Activated CD4-positive, alpha-beta T cell treated with anti-CD3 and anti-CD28 coated beads, Interleukin-2, amount 50 U/mL, for 48 hours (primary cell): ENCODE measurements around the gene NOSIP.

ENCODE experiments used
- DNase-seq, 2 experiments: peaks; one replicate each; pipeline ENCODE4 v3.0.0-alpha.2; 2020

Gene NOSIP

GRCh38 chr19:49594993-49595818, 14.8 kb upstream of the NOSIP start:
- DNase-seq: no peak

GRCh38 chr19:49594157-49594992, 14.0 kb upstream of the NOSIP start:
- no peak for DNase-seq

GRCh38 chr19:49593233-49594113, 13.1 kb upstream of the NOSIP start:
- DNase-seq: peak; percentile 96 to 97

GRCh38 chr19:49592486-49593232, 12.3 kb upstream of the NOSIP start:
- peak; percentile 19 to 31 for DNase-seq

DNA sequence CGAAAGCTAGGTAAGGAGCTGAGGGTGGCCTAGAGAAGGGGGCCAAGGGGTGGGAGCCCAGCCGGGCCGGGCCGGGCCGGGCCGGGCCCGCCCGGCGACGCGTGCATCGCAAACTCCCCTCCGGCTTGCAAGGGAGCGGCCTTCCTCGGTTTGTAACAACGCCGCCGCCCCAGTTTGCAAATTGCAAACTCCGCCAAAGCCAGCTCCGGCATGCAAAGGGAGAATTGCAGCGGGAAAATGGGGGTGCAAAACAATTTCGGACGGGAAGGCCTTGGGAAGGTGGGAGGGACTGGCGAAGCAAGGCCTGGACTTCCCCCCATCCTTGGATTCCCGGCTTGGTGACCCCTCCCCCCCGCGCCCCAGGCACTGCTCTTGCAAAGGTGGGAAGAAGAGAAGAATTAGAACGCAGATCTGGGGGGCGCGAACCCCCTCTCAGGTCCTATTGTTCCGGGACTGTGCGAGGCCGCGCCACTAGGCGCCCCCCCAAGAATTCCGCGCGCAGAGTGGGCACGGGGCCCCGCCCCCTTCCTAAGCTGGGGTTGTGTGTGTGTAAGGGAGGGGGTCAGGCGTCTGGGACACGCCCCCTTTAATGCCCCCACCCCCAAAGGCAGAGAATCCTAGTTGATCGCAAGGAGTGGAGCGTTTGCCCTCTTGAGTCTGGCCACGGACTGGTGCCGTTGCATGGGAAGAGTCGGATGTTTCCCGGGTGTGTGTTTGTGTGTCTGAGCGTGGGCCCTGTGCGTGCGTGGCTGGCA, 11.6 kb upstream of the NOSIP start:
- peak; percentile 50 to 62 for DNase-seq

DNA sequence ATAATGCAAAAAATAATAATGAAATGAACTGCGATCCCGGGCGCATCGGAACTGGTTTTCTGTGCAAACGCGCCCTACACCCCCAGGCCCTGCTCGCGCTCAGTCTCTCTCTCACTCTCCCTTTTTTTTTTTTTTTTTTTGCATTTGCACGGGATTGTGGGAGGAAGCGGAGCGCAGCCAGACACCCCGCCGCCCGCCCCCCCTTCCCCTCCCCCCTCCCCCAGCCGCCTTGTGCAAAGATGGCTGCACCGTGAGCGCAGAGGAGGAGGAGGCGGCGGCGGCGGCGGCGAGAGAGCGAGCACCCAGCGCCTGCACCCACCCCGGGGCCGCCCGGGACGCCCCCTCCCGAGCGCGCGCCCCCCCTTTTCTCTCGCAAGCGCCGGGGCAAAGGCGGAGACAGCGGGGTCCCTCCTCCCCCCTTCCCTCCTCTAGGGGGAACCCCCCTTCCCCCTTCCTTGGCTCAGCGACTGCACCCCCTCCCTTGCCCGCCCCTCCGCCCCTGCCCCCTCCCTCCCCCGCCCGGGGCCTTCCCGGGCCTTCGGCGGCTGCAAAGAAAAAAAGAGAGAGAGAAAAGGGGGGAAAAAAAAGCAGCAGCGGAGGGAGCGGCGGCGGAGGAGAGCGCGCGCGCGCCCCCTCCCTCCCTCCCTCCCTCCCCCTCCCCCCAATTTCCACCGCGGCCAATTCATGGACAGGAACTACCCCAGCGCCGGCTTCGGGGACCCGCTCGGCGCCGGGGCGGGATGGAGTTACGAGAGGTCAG, 10.8 kb upstream of the NOSIP start, which contains the start of gene PRR12:
TSS of gene PRR12 (plus strand) at position 212 of the 760 bp plus-strand sequence. CDS start at position 685, 473 bp downstream.
- peak; percentile 72 to 75 for DNase-seq

DNA sequence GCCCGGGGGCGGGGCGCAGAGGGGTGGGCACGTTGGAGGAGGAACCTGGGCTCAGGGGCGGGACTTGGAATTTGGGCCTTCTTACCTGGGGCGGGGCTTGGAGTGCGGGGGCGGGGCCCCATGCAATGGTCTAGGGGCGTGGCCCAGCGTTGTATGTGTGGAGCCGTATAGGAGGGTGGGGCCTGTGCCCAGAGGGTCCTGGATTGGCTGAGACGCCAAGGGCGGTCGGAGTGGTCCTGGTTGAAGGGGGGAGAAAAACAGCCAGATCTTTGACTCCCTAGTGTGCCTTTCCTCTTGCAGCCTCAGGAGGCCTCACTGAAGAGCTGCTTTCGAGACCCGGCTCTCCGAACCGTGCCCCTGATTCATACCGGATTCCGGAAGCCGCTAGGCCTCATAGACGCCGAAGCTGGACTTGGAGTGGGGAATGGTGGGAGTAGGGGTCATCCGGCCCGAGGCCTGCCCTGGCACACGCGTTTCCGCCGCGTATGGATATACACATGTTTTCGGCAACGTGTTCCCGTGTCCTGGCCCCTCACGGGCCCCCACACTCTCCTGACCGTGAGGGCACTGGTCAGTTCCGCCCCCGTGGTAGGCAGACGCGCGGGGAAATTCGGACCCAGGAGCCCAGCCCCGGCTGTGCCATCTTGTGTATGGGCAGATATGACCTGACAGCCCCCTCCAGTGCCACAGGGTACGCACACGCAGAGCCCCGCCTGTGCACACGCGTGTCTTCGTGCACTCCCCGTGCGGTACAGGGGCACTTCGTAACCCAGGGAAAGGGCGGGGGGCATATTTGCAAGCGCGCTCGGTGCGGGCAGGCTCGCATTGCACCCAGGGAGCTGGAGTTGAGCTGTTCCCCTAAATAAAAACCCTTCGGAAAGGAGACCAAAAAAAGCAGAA, 10.0 kb upstream of the NOSIP start:
- peak; percentile 94 to 95 for DNase-seq

DNA sequence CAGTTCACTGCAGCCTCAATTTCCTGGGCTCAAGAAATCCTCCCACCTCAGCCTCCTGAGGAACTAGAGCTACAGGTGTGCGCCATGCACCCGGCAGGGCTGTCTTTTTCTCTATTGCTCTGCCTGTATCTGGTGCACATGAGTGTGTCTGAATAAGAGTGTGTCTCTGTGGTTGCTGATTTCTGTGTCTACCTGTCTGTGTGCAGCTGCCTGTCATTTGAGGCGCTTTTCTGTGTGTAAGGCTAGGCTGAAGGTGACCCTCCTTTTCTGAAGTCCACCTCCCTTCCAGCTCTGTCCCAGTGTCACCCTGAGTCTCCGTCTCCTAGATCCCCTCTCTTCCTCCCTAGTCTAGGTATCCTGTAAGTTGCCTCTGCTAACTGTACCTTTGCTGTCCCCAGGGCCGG, 9.1 kb upstream of the NOSIP start:
- DNase-seq: peak in 1 of 2 experiments; percentile 7

GRCh38 chr19:49588365-49589122, 8.2 kb upstream of the NOSIP start:
- DNase-seq: peak; percentile 47 to 59

DNA sequence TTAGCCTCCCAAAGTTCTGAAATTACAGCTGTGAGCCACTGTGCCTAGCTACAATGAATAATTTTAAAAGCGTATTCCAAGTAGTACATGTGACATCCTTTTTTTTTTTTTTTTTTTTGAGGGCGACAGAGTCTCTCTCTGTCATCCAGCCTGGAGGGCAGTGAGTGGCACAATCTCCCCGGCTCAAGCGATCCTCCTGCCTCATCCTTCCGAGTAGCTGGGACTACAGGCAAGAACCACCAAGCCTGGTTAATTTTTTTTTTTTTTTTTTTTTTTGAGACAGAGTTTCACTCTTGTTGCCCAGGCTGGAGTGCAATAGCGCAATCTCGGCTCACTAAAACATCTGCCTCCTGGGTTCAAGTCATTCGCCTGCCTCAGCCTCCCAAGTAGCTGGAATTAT, 6.9 kb upstream of the NOSIP start:
- DNase-seq: no peak

- no peak for DNase-seq
Observed at GRCh38 chr19:49585023-49585422, 4.7 kb upstream of the NOSIP start.

DNA sequence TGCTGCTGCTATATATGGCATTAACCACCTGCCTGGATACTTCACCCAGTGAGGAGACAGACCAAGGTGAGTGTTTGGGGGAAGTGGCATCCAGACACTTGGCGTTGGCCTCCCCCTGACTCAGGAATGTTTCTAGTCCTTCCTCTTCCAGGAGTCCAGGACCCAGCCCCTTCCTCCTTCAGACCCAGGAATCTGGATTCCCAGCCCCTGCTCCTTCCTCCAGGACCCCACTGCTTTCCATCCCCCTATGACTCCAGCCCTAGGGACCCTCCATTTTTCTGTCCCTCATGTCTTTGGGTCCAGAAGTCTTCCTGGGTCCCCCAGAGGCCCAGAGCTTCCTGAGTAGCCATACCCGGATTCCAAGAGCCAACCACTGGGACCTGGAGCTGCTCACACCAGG, 2.9 kb upstream of the NOSIP start:
- no peak for DNase-seq

DNA sequence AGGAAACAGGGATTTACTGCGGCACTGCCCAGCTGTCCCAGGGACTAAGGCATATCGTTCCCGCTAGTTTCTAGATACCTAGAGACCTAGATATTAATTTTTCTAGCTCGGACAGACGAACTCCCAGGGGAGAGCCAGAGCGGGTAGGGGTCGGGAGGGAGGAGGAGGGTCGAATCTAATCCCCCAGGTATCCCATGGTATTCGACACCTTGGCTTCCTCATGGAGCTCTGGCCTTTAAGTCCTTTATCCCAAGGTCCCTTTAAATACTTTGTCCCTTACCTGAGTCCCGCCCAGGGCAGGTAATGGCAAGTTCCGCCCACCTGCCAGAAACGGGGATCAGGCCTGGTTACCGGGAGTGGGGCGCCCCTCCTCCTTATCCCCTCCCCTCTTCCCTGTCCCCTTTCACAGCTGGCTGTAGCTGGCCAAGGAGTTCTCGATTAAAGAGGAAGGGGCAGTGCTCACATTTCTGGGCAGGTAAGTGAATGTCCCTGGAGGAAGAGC, 702 bp upstream of the NOSIP start, which contains the start of gene PRRG2:
TSS of gene PRRG2 (plus strand) at position 310 of the 502 bp plus-strand sequence. CDS start 1,904 bp downstream, outside the sequence.
- DNase-seq: peak in 1 of 2 experiments; percentile 13

DNA sequence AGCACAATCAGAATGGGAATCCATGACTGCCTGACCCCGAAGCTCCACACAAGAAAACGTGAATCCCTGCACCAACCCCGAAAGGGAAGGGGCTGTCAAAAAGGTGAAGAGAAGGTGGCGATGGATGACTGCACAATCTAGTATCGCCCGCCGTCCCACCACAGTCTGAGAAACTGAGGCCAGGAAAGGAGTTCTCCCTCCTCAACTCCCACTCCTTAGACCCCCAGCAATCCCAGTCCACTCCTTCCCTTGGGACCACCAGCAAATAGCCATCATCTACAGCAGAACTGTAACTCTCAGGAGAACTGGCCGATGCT, 451 bp downstream of the NOSIP start:
- DNase-seq: no peak

DNA sequence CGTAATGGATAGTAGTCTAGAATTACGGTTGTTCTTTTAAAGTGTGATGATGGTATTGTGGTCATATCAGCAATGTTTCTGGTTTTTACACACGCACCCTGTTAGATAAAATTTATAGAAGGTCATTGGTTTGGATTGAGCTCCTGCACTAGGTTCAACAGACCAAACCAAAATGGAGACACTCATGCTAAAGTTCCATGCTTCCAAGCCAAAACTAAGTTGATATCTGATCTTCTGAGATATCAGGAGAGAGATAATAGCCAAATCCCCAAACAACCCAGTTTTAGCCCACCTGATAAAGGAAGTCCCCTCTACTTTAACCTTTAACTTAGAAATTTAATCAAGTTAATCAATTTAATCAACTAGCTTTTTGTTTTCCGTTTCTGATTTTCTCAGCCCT, 1.2 kb downstream of the NOSIP start:
- DNase-seq: no peak

GRCh38 chr19:49574206-49574755, 6.1 kb downstream of the NOSIP start:
- DNase-seq: no peak

DNA sequence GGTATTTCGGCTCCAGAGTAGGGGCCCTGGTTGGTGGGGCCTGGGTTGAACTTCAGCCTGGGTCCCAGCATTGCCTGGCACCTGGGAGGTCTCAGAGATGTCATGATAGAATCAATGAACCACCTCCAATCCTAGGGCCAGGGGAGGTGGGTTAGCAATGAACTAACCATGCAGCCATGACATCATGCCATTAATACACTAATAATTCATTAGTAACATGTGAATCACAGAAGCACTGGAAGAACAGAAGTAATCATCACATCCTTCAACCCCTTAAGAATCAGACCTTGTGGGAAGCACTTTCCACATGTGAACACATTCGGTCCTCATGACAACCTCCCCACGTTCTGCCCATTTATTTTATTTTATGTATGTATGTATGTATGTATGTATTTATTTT, 6.9 kb downstream of the NOSIP start:
- no peak for DNase-seq

GRCh38 chr19:49573009-49573408, 7.3 kb downstream of the NOSIP start:
- no peak for DNase-seq
